HS-5 (cell line): Measurements from ENCODE around the gene CASZ1.

Experiments
- DNase-seq: peaks from one replicate; pipeline ENCODE4 v3.0.0-alpha.2; 2012; ENCODE audit warnings: low read depth

The CASZ1 gene

GRCh38 chr1:10753299-10753698 lies 43.1 kb downstream of the CASZ1 start:
- no peak for DNase-seq

DNA sequence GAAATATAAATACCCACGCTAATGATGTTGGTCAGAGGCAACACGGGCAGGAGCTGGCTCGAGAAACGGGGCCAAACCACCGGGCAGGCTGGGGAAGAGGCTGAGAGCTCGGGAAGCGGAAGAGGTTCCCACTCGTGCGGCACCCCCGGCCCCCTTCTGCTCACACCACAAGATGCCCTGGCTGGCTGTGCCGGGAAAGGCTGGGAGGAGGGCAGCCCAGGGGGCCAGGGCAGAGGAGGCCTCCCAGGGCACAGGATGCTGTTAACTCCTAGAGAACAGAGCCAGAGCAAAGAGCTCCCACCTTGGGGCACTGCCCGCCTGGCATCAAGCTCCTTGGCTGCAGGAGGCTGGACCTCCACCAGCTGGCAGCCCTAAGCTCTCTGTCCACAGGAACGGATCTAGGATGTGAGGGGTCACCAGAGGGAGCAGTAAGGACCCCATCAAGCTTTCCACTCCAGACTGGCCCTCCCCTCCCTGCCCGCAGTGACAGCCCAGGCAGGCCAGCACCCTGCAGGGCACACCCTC lies 44.8 kb downstream of the CASZ1 start:
- DNase-seq = no peak

GRCh38 chr1:10751160-10751559 lies 45.3 kb downstream of the CASZ1 start:
- no peak for DNase-seq

GRCh38 chr1:10745886-10746455 lies 50.5 kb downstream of the CASZ1 start:
- no peak for DNase-seq

DNA sequence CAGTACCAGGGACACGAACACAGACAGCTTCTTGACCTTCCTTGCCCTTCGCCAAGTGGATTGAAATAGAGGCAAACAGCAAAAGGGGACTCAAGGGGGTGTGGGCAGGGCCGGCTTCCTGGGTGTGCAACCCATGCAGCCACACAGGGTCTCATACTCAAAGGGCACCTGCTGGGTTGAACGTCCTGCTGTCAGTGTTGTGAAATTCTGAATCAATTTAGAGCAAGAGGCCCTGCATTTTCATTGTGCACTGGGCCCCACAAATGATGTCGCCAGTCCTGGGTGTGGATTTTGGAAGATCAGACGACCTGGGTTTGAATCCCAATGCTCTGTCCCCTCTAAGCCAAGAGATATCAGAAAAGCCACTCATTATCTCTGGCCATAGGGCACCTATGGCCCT lies 51.1 kb downstream of the CASZ1 start:
- DNase-seq = no peak

DNA sequence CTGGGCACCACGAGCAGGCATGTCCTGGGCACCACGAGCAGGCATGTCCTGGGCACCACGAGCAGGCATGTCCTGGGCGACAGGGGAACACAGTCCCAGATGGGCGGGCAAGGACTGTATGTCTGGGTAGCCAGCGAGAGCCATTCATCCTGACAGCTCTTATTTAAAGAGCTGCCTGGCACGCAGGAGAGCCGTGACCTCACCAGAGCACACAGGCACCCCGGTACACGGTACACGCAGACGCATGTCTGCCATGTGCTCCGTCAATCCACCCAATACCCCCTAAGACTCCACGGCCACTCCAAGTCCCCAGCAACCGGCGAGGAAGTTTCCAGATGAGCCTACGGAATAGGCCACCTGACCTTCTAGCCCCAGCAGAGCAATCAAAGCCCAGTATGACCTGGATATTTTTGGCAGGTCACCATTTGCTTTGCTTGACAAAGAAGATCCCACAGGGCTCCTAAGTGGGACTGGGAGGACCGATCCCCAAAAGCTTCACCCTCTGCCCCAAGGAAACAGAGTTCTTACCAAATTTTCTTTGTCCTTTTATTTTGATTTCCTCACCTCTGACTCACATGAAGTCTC lies 51.7 kb downstream of the CASZ1 start:
- no peak for DNase-seq

DNA sequence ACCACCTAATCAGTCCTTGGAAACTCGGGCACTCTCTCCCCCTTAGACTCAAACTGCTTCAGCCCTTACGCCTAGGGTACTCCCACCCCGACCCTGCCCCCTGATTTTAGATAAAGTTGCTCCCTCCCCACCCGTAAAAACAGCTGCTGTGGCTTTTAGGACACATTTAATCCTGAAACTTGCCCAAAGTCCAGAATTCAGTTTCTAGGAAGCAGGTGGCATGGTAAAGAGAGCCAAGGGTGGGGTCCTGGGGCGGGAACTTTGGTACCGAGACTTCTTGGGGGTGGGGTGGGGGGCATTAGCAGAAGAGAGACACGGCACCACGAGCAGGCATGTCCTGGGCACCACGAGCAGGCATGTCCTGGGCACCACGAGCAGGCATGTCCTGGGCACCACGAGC lies 52.4 kb downstream of the CASZ1 start:
- DNase-seq = no peak

GRCh38 chr1:10741696-10742095 lies 54.8 kb downstream of the CASZ1 start:
- no peak for DNase-seq

- DNase-seq = no peak
Measured at GRCh38 chr1:10740123-10740522, 56.3 kb downstream of the CASZ1 start.

GRCh38 chr1:10739589-10739988 lies 56.9 kb downstream of the CASZ1 start:
- DNase-seq = no peak

DNA sequence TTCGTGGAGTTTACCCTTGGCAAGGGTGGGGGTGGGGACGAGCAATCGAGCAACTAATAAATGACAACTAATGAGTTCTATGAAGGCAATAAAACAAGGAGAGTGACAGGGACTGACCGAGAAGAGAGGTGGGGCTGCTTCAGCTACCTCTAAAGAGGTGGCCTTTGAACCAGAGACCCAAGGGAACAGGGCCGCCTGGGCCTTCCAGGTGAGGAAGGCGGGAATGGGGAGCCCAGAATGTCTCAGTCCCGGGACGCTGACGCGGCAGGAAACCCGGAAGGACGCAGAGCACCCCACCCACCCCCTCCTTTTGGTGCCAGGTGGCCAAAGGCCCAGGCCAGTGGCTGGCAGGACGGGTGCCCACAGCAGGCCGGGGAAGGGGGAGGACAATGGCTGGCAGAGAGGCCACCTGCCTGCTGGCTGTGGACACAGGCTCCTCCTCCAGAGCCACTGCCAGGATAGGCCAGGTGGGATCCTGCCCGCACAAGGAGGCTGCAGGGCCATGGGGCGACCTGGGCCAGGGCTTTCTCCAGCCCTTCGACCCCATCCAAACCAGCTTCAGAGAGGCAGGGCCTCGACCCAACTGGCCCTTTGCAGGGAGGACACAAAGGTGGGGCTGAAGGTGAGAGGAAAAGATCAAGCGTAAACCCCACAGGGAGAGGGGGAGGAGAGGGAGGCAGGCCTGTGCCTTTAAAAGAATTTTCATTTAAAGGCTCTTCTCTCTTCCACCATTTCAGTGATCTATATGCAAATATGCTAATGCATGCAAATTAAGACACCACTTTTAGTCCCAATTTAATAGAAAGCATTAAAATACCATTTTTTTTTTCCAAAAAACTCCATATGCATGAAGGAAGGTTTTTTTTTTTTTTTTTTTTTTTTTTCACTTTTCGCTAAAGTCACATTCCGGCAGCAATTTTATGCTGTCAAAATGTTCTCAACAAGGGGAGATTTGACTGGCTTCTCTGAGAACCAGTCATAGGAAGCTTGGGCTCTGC lies 58.1 kb downstream of the CASZ1 start:
- DNase-seq = no peak

- DNase-seq = no peak
Measured at GRCh38 chr1:10737651-10738050, 58.8 kb downstream of the CASZ1 start.

GRCh38 chr1:10736634-10737586 lies 59.5 kb downstream of the CASZ1 start:
- DNase-seq = no peak

DNA sequence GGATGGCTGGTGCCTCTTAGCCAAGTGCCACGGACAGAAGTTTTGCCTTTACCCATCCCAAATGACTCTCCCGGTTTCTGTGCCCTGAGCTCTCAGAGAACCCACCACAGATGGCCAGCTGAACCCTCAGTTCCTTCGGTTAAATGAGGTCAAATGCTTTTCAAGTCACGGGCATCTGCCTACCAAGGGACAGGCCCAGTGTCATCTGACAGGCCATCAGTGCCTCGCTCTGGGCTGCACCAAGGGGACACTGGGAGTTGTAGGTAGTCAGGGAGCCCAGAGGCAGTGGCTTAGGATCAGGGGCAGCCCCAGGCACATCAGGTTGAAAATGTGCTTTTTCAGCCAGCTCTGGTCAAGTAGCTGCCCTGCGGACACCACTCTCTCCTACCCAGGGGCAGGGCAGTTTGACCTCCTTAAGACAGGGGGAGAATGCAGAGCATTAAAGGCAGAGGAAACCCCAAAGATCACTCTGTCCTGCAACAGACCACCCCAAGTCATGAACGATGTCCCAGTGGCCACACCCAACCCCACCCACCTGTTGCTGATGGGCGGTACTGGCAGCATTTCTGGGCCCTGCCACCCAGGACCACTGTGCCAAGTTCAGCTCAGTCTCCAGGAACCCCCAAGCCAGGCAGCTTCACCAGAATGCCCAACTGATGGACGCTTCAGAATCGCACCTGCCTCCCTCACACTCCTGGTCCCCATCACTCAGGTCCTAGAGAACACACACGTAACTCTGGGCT lies 60.7 kb downstream of the CASZ1 start:
- DNase-seq = no peak

DNA sequence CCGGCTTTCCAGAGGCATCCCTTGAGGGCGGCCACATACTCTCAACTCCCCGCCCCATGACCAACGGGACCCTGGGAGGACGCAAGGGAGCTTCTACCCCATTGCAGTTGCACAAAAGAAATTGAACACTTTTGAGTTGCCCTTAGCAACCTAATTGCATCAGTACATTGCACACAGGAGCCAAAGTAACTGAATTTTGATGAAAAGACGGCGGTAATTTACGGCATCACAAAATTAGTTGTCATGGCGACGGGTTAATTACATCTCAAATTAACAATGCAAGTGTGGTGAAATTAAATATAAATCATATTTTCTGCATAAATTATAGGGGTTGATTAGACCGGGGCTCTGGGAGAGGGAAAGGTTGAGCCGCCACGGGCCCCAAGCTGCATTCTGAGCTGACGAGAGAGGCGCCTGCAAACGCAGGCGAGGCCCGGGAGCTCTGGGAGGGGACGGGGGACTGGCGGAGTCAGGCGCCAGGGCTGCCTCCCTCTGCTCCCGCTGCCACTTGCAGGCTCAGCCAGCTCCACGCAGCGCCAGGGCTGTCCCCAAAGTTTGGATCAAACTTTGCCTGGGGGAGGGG lies 61.4 kb downstream of the CASZ1 start:
- no peak for DNase-seq

DNA sequence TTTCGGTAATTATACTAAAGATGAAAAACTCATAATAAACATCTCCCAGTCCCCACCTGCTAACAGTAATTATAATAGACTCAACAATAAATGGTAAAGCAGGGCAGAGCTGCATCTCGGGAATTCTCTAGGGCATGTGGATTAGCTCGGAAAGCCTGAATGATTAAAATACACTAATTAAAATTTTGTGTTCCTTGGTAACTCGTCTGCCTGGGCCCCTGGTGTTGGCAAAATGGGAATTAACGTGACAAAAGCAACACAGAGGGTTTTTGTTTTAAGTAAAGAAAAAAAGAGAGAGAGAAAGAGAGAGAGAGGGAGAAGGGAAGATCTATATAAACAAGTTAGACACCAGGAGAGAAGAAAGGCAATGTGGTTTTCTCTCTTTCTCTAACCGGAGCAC lies 62.1 kb downstream of the CASZ1 start:
- DNase-seq = no peak

DNA sequence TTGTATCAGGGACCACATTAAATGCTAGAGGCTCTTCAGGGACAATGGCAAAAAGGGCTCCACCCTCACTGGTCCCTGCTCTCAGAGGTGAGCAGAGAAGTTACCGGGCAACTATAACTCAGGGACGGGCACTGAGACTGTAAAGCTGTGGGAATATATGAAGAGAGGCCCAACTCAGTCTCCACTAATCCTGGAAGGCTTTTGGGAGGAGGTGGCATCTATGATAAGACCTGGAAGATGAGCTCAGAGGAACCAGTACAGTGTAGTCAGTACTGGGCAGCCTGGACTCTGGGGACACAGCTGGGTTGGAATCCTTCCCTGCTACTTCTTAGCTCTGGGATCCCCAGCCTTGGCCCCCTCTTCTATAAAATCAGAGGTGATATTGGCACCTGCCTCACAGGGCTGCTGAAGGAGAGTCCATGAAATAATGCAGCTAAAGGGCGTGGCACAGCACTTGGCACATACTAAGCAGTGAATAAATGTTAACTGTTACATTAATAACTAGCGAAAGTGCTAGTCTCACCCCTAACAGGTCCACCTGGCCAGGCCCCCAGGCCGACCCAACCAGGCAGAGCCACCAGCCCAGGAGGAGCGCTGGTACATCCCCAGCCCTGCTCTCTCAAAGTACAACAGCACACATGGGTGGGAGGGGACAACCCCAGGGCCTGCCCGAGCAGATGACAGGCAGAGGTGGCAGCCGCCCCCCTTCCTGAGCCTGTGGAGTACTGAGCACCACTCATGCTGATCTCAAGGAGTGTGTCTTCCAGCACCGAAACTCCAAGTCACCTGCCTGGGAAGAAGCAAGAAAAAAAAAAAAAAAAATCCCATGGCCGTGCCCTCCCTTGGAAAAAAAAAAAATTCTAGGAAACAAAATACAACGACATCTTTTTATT lies 62.7 kb downstream of the CASZ1 start:
- no peak for DNase-seq

DNA sequence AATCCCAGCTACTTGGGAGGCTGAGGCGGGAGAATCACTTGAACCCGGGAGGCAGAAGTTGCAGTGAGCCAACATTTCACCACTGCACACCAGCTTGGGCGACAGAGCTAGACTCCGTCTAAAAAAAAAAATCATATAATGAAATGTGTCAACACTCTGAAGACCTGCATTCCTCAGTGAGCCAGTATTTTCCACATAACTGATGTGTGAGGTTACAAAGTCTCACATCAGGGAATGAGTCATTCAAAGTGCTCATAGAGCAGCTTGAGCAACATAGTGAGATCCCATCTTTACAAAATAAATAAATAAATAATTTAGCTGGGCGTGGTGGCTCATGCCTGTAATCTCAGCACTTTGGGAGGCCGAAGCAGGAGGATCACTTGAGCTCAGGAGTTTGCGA lies 65.5 kb downstream of the CASZ1 start:
- DNase-seq = peak; percentile 60

DNA sequence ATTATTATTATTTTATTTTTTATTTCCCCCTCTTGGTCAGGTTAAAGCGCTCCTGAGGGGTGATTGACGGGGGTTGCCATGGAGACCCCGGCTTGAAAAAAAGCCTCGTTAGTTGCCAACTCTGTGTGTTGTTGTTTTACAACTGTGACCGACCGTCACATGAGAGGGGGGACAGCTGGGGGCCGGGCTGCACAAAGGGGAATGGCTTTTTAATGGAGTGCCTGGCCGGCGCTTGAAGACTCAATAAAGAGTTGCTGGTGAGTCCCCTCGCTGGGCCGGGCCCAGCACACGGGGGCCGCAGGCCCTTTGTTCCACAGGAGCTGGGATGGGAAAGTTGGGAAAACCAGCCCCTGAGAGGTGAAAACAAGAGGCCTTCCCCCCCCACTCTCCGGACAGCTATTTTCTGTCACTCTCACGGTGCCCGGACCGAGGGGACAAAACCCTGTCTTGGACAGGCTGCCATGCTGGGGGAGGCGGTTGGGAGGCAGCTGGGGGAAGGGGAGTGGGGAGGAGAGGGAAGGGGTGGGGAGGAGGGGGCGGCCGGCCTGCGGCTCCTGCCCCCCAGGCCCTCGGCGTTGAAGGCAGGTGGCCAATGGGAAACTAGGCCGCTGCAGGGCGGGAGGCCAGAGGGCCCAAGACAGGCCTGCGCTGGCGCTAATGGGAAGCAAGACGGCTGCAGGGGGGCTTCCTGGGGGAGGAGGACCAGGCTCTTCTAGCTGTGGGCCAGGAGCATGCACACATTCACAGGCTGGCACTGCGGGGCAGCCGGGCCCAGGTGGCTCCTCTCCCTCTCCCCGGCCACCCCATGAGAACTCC lies 67.6 kb downstream of the CASZ1 start:
- no peak for DNase-seq
